Measurements from ENCODE around the gene ICOSLG. TPM values are rescaled to one million over a fixed set of nuclear protein-coding genes. Genes with fewer than 3 reads are reported as not detected.
"Not testable (repeated sequence)": the region's sequence is repeated elsewhere in the genome, so short reads cannot be mapped to it uniquely, and the experiment has no call there.

ICOSLG gene
- polyA plus RNA-seq, 1 donor (not counting 4 experiments of a cell fraction or from before 2014, with no cell fraction given), result 1.8 TPM

DNA sequence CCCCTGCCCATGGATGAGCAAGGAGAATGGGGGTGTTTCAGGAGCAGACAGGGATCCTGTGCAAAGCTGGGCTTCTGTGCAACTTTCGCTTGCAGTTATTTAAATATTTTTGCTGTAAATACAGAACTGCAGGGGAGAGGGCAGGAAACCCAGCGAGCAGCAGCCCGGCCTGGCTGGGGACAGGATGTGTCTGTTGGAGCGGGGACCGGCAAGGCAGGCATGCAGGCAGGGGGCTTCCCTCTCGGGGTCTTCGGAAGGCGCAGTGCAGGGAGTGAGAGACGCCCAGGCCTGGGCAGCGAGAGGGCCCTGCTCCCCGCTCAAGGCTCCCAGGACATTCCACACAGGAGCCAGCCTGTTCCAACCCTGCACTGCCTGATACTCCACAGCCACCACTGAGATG is 43.2 kb upstream of the ICOSLG start:
- peaks cover 3% of the 10 kb centered on the region for H4K20me1 ChIP-seq (ENCODE audit: control insufficient read depth, extremely low read depth, insufficient read depth, low read length)
- dilution Hi-C loops (cut with MboI; ENCODE audit: extremely low pct_ligation_motif_present, low sequenced_read_pairs), result no loop called here
- peaks cover 42% of the 10 kb centered on the region for H3K27me3 ChIP-seq (ENCODE audit: control insufficient read depth, extremely low read depth, insufficient read depth, low read length)
- TF ChIP-seq EZH2 (IDR thresholded peaks at IDR 0.05; ENCODE audit: low read length), result no peak
- TF ChIP-seq, protein P1, sequence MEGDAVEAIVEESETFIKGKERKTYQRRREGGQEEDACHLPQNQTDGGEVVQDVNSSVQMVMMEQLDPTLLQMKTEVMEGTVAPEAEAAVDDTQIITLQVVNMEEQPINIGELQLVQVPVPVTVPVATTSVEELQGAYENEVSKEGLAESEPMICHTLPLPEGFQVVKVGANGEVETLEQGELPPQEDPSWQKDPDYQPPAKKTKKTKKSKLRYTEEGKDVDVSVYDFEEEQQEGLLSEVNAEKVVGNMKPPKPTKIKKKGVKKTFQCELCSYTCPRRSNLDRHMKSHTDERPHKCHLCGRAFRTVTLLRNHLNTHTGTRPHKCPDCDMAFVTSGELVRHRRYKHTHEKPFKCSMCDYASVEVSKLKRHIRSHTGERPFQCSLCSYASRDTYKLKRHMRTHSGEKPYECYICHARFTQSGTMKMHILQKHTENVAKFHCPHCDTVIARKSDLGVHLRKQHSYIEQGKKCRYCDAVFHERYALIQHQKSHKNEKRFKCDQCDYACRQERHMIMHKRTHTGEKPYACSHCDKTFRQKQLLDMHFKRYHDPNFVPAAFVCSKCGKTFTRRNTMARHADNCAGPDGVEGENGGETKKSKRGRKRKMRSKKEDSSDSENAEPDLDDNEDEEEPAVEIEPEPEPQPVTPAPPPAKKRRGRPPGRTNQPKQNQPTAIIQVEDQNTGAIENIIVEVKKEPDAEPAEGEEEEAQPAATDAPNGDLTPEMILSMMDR (optimal IDR thresholded peaks at IDR 0.05 in 1 of 3, IDR thresholded peaks at IDR 0.05 in 1 of 3, conservative IDR thresholded peaks at IDR 0.05 in 1 of 3; ENCODE audit: extremely low read depth in 1 of 3, insufficient read depth in 2 of 3, low read length in 3 of 3), result no peak
- H3K9ac ChIP-seq (ENCODE audit: control insufficient read depth, extremely low read depth, insufficient read depth, low read length), result no peak overlapping the region
- H3K36me3 ChIP-seq (ENCODE audit: control insufficient read depth in 2 of 2, extremely low read depth in 1 of 2, insufficient read depth in 2 of 2, low read length in 2 of 2), result no peaks in the 10 kb centered on the region
- H3K9me1 ChIP-seq (ENCODE audit: control insufficient read depth, extremely low read depth, insufficient read depth, low read length), result no peaks in the 10 kb centered on the region
- no peak for FAIRE-seq
- no peaks in the 10 kb centered on the region for H3K9me3 ChIP-seq (ENCODE audit: control insufficient read depth, low read depth, low read length)
- H3K4me3 ChIP-seq (ENCODE audit: control insufficient read depth in 2 of 3, extremely low read depth in 1 of 3, insufficient read depth in 2 of 3, low read depth in 1 of 3, low read length in 3 of 3), result no peak overlapping the region
- no peak overlapping the region for H2AFZ ChIP-seq (ENCODE audit: control insufficient read depth, low read length)
- H3K4me2 ChIP-seq (ENCODE audit: control insufficient read depth, extremely low read depth, insufficient read depth, low read depth, low read length), result no peak overlapping the region
- no peak overlapping the region for H3K27ac ChIP-seq (ENCODE audit: control insufficient read depth, insufficient read depth, low read length)
- H3K4me1 ChIP-seq (ENCODE audit: control insufficient read depth, extremely low read depth, insufficient read depth, low read length), result no peaks in the 10 kb centered on the region
- DNase-seq (ENCODE audit: low read depth, low spot score), result no peak
- H3K79me2 ChIP-seq (ENCODE audit: control insufficient read depth, insufficient read depth, low read length), result no peaks in the 10 kb centered on the region

DNA sequence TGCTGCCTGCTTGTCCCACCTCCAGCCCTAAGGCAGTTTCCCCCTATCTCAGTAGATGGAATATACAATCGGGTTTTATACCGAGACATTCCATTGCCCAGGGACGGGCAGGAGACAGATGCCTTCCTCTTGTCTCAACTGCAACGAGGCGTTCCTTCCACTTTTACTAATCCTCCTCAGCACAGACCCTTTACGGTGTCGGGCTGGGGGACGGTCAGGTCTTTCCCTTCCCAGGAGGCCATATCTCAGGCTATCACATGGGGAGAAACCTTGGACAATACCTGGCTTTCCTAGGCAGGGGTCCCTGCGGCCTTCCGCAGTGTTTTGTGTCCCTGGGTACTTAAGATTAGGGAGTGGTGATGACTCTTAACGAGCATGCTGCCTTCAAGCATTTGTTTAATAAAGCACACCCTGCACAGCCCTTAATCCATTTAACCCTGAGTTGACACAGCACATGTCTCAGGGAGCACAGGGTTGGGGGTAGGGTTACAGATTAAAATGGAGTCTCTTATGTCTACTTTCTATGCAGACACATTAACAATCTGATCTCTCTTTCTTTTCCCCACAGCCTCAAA is 42.6 kb upstream of the ICOSLG start:
- H3K9me1 ChIP-seq (ENCODE audit: control insufficient read depth, extremely low read depth, insufficient read depth, low read length); H3K36me3 ChIP-seq (ENCODE audit: control insufficient read depth in 2 of 2, extremely low read depth in 1 of 2, insufficient read depth in 2 of 2, low read length in 2 of 2); H3K9ac ChIP-seq (ENCODE audit: control insufficient read depth, extremely low read depth, insufficient read depth, low read length); H2AFZ ChIP-seq (ENCODE audit: control insufficient read depth, low read length); H3K79me2 ChIP-seq (ENCODE audit: control insufficient read depth, insufficient read depth, low read length); dilution Hi-C loops (cut with MboI; ENCODE audit: extremely low pct_ligation_motif_present, low sequenced_read_pairs); H3K4me1 ChIP-seq (ENCODE audit: control insufficient read depth, extremely low read depth, insufficient read depth, low read length); H4K20me1 ChIP-seq (ENCODE audit: control insufficient read depth, extremely low read depth, insufficient read depth, low read length); FAIRE-seq; H3K27ac ChIP-seq (ENCODE audit: control insufficient read depth, insufficient read depth, low read length); H3K9me3 ChIP-seq (ENCODE audit: control insufficient read depth, low read depth, low read length); H3K4me3 ChIP-seq (ENCODE audit: control insufficient read depth in 2 of 3, extremely low read depth in 1 of 3, insufficient read depth in 2 of 3, low read depth in 1 of 3, low read length in 3 of 3); H3K4me2 ChIP-seq (ENCODE audit: control insufficient read depth, extremely low read depth, insufficient read depth, low read depth, low read length); DNase-seq (ENCODE audit: low read depth, low spot score): not testable (repeated sequence)
- H3K27me3 ChIP-seq (ENCODE audit: control insufficient read depth, extremely low read depth, insufficient read depth, low read length), result peaks cover 37% of the 10 kb centered on the region

DNA sequence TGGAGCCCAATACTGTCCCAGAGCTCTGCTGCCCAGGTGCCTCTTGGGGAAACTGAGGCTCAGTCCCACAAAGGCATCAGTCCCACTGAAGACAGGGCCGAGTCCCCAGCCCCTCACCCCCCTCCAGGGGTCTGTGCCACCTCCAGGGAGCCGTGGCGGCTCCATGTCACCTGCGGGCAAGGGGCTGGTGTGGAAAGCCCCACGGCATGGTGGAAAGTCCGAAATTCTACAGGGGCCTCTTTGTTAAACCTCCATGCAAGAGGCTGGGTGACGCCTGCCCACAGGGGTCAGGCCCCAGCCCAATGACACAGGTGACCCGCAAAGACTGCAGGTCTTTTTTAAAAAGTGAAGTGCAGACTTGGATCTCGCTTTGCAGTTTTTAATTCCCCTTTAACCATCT is 41.6 kb upstream of the ICOSLG start:
- Histone ChIP-seq H3K79me2 (ENCODE audit: control insufficient read depth, insufficient read depth, low read length) (no peaks in the 10 kb centered on the region), H3K36me3 (ENCODE audit: control insufficient read depth in 2 of 2, extremely low read depth in 1 of 2, insufficient read depth in 2 of 2, low read length in 2 of 2) (no peaks in the 10 kb centered on the region), H3K4me3 (ENCODE audit: control insufficient read depth in 2 of 3, extremely low read depth in 1 of 3, insufficient read depth in 2 of 3, low read depth in 1 of 3, low read length in 3 of 3) (no peak overlapping the region), H2AFZ (ENCODE audit: control insufficient read depth, low read length) (no peak overlapping the region), H3K27ac (ENCODE audit: control insufficient read depth, insufficient read depth, low read length) (no peak overlapping the region), H3K4me1 (ENCODE audit: control insufficient read depth, extremely low read depth, insufficient read depth, low read length) (no peaks in the 10 kb centered on the region), H3K4me2 (ENCODE audit: control insufficient read depth, extremely low read depth, insufficient read depth, low read depth, low read length) (no peak overlapping the region), H3K9ac (ENCODE audit: control insufficient read depth, extremely low read depth, insufficient read depth, low read length) (no peak overlapping the region), H3K27me3 (ENCODE audit: control insufficient read depth, extremely low read depth, insufficient read depth, low read length) (peaks cover 30% of the 10 kb centered on the region), H3K9me3 (ENCODE audit: control insufficient read depth, low read depth, low read length) (no peaks in the 10 kb centered on the region), H3K9me1 (ENCODE audit: control insufficient read depth, extremely low read depth, insufficient read depth, low read length) (no peaks in the 10 kb centered on the region), H4K20me1 (ENCODE audit: control insufficient read depth, extremely low read depth, insufficient read depth, low read length) (no peaks in the 10 kb centered on the region)
- no peak for TF ChIP-seq EZH2 (IDR thresholded peaks at IDR 0.05; ENCODE audit: low read length)
- TF ChIP-seq, protein P1 (optimal IDR thresholded peaks at IDR 0.05 in 1 of 3, IDR thresholded peaks at IDR 0.05 in 1 of 3, conservative IDR thresholded peaks at IDR 0.05 in 1 of 3; ENCODE audit: extremely low read depth in 1 of 3, insufficient read depth in 2 of 3, low read length in 3 of 3), result no peak
- DNase-seq (ENCODE audit: low read depth, low spot score) (no peak), FAIRE-seq (no peak)
- dilution Hi-C loops (cut with MboI; ENCODE audit: extremely low pct_ligation_motif_present, low sequenced_read_pairs), result no loop called here

Data from keratinocyte (primary cell).